SK-N-SH treated with all-trans-retinoic acid at 6 μM for 48 hours (cell line): ENCODE data around the gene PARP9.

ENCODE experiments used
- ATAC-seq: fragments of 200-7000 bp; cut with Tn5 transposase; 3 replicates; pipeline ENCODE4 v1.9.1; 2020; ENCODE audit warnings: mild to moderate bottlenecking, moderate library complexity
- BACH2 ChIP-seq: fragments of 250-450 bp; sonication (Bioruptor Pico); IDR thresholded peaks from 2 replicates; pipeline ENCODE4 v1.9.0; 2021; ENCODE audit warnings: mild to moderate bottlenecking, borderline replicate concordance
- CREB5 ChIP-seq: fragments of 250-450 bp; sonication (Bioruptor Pico); IDR thresholded peaks from 2 replicates; pipeline ENCODE4 v1.5.1; 2020; ENCODE audit warnings: low read depth, mild to moderate bottlenecking, moderate library complexity
- CSDC2 ChIP-seq: fragments of 250-450 bp; sonication (Bioruptor Pico); IDR thresholded peaks from 2 replicates; pipeline ENCODE4 v1.5.0; 2020; ENCODE audit warnings: mild to moderate bottlenecking, moderate library complexity
- GLIS3 ChIP-seq: fragments of 250-450 bp; sonication (Bioruptor Pico); IDR thresholded peaks from 2 replicates; pipeline ENCODE4 v1.5.0; 2020; ENCODE audit warnings: mild to moderate bottlenecking, moderate library complexity
- ISL1 ChIP-seq: fragments of 250-450 bp; sonication (Bioruptor Pico); IDR thresholded peaks from 2 replicates; pipeline ENCODE4 v2.1.2; 2022; ENCODE audit warnings: mild to moderate bottlenecking, moderate library complexity
- OSR1 ChIP-seq: fragments of 250-450 bp; sonication (Bioruptor Pico); IDR thresholded peaks from 2 replicates; pipeline ENCODE4 v1.8.0; 2022; ENCODE audit warnings: moderate library complexity, mild to moderate bottlenecking, inconsistent platforms
- POU6F1 ChIP-seq: fragments of 250-450 bp; sonication (Bioruptor Pico); IDR thresholded peaks from 2 replicates; pipeline ENCODE4 v1.8.0; 2021; ENCODE audit warnings: low read depth, mild to moderate bottlenecking, moderate library complexity, borderline replicate concordance
- PPARA ChIP-seq: fragments of 250-450 bp; sonication (Bioruptor Pico); IDR thresholded peaks from 2 replicates; pipeline ENCODE4 v1.5.0; 2020; ENCODE audit warnings: mild to moderate bottlenecking, borderline replicate concordance
- RARB ChIP-seq: fragments of 250-450 bp; sonication (Bioruptor Pico); IDR thresholded peaks from 2 replicates; pipeline ENCODE4 v1.8.0; 2021; ENCODE audit warnings: mild to moderate bottlenecking, moderate library complexity
- SNAI2 ChIP-seq: fragments of 250-450 bp; sonication (Bioruptor Pico); IDR thresholded peaks from 2 replicates; pipeline ENCODE4 v1.5.0; 2020; ENCODE audit warnings: mild to moderate bottlenecking, moderate library complexity
- TCF4 ChIP-seq: fragments of 250-450 bp; sonication (Bioruptor Pico); IDR thresholded peaks from 2 replicates; pipeline ENCODE4 v1.8.0; 2021; ENCODE audit warnings: mild to moderate bottlenecking, moderate library complexity, borderline replicate concordance
- TSHZ2 ChIP-seq: fragments of 250-450 bp; sonication (Bioruptor Pico); IDR thresholded peaks from 2 replicates; pipeline ENCODE4 v1.5.0; 2020; ENCODE audit warnings: mild to moderate bottlenecking, moderate library complexity
- ZC3H10 ChIP-seq: fragments of 250-450 bp; sonication (Bioruptor Pico); IDR thresholded peaks from 2 replicates; pipeline ENCODE4 v1.5.1; 2021; ENCODE audit warnings: mild to moderate bottlenecking, moderate library complexity
- ZFP30 ChIP-seq: fragments of 450-650 bp; formaldehyde crosslinking; IDR thresholded peaks from 2 replicates; pipeline ENCODE4 v1.5.0; 2022; ENCODE audit warnings: mild to moderate bottlenecking, moderate library complexity
- ZNF565 ChIP-seq: fragments of 450-650 bp; formaldehyde crosslinking; conservative IDR thresholded peaks from 2 replicates; pipeline ENCODE4 v1.5.0; 2020; ENCODE audit warnings: low read depth, mild to moderate bottlenecking, moderate library complexity
- ZNF70 ChIP-seq: fragments of 450-650 bp; formaldehyde crosslinking; IDR thresholded peaks from 2 replicates; pipeline ENCODE4 v1.5.0; 2020; ENCODE audit warnings: mild to moderate bottlenecking, moderate library complexity
- TF ChIP-seq, protein P1 (sequence below): fragments of 250-450 bp; sonication (Bioruptor Pico); IDR thresholded peaks from 2 replicates; pipeline ENCODE4 v1.5.1; 2021; ENCODE audit warnings: mild to moderate bottlenecking, moderate library complexity
- TF ChIP-seq, protein P2 (sequence below): fragments of 250-450 bp; sonication (Bioruptor Pico); IDR thresholded peaks from 2 replicates; pipeline ENCODE4 v1.8.0; 2020; ENCODE audit warnings: mild to moderate bottlenecking, moderate library complexity, borderline replicate concordance

Gene PARP9

GRCh38 chr3:122563717-122564025 is 429 bp downstream of the PARP9 start:
- peak; percentile 20 for ATAC-seq
- TF ChIP-seq PPARA (CRISPR knock-in tag) (no peak), RARB (no peak), TSHZ2 (CRISPR knock-in tag) (no peak)

DNA sequence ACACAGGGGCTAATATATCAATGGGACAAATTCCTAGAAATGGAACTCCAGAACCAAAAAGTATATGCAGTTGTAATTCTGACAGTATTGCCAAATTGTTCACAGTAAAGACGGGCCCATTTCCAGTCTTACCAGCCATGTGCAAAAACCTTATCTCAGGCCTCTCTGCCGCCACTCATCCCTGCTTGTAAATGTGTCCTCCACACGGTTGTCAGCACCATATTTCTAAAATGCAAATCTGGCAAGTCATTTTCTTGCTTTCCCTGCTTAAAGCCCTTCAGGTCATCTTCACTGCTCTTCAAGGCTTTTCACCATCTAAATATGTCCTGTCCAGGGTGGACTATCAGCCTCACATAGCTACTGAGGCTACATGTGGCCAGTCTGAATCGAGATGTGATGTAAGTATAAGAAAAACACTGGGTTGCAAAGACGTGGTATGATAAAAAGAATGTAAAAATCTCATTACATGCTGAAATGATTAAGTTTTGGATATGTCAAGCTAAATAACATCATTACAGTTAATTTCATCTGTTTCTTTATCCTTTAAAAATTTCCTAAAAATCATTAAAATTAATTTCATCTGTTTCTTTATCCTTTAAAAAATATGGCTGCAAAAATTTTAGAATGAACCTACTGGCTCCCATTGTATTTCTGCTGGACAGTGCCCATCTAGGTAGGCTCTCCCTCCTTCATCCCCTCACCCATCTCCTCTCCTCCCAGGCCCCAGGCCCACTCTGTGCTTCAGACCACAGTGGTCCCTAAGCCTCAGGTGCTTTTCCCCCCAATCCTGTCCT is 980 bp downstream of the PARP9 start:
- no peak for TF ChIP-seq ZC3H10 (CRISPR knock-in tag)
- peak; percentile 8; the same call in 2 of the 3 replicates for ATAC-seq

- ATAC-seq: peak; percentile 18; the same call in 1 of the 3 replicates
Observed at GRCh38 chr3:122560680-122561079, 3.4 kb downstream of the PARP9 start.

GRCh38 chr3:122559906-122560305 is 4.2 kb downstream of the PARP9 start:
- ATAC-seq: no peak

More at GRCh38 chr3:122560680-122561079, 3.4 kb downstream of the PARP9 start:
- no peak for TF ChIP-seq PPARA (CRISPR knock-in tag)
- TF ChIP-seq OSR1: no peak
- TF ChIP-seq SNAI2 (CRISPR knock-in tag): peak; percentile 79; the same call in 1 of the 2 replicates
- no peak for TF ChIP-seq CSDC2 (CRISPR knock-in tag)
- TF ChIP-seq, all 23 proteins: peak for 1

More at GRCh38 chr3:122559906-122560305, 4.2 kb downstream of the PARP9 start:
- no peak for TF ChIP-seq ZFP30
- no peak for TF ChIP-seq POU6F1
- no peak for TF ChIP-seq SNAI2 (CRISPR knock-in tag)
- TF ChIP-seq CREB5 (CRISPR knock-in tag): no peak
- no peak for TF ChIP-seq TCF4 (CRISPR knock-in tag)
- no peak for TF ChIP-seq ZNF565 (CRISPR knock-in tag)
- TF ChIP-seq BACH2: no peak
- no peak for TF ChIP-seq TSHZ2 (CRISPR knock-in tag)
- no peak for TF ChIP-seq GLIS3
- TF ChIP-seq PPARA (CRISPR knock-in tag): no peak
- TF ChIP-seq CSDC2 (CRISPR knock-in tag): no peak
- no peak for TF ChIP-seq ISL1 (CRISPR knock-in tag)
- no peak for TF ChIP-seq ZNF70 (CRISPR knock-in tag)
- TF ChIP-seq, protein P1, sequence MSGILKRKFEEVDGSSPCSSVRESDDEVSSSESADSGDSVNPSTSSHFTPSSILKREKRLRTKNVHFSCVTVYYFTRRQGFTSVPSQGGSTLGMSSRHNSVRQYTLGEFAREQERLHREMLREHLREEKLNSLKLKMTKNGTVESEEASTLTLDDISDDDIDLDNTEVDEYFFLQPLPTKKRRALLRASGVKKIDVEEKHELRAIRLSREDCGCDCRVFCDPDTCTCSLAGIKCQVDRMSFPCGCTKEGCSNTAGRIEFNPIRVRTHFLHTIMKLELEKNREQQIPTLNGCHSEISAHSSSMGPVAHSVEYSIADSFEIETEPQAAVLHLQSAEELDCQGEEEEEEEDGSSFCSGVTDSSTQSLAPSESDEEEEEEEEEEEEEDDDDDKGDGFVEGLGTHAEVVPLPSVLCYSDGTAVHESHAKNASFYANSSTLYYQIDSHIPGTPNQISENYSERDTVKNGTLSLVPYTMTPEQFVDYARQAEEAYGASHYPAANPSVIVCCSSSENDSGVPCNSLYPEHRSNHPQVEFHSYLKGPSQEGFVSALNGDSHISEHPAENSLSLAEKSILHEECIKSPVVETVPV (CRISPR knock-in tag): no peak
- TF ChIP-seq, protein P2, sequence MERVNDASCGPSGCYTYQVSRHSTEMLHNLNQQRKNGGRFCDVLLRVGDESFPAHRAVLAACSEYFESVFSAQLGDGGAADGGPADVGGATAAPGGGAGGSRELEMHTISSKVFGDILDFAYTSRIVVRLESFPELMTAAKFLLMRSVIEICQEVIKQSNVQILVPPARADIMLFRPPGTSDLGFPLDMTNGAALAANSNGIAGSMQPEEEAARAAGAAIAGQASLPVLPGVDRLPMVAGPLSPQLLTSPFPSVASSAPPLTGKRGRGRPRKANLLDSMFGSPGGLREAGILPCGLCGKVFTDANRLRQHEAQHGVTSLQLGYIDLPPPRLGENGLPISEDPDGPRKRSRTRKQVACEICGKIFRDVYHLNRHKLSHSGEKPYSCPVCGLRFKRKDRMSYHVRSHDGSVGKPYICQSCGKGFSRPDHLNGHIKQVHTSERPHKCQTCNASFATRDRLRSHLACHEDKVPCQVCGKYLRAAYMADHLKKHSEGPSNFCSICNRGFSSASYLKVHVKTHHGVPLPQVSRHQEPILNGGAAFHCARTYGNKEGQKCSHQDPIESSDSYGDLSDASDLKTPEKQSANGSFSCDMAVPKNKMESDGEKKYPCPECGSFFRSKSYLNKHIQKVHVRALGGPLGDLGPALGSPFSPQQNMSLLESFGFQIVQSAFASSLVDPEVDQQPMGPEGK (CRISPR knock-in tag): no peak
